Neural crest cell (in vitro differentiated cells): ENCODE results near the gene MED9. TPM values are rescaled to one million over a fixed set of nuclear protein-coding genes. Genes with fewer than 3 reads are reported as not detected.

Source experiments
- DNase-seq: peaks from one replicate; pipeline ENCODE4 v3.0.0; 2021; ENCODE audit warnings: low read depth, mixed read lengths, low spot score
- H3K27ac Mint-ChIP-seq: one replicate; pipeline ENCODE4 v1.8.0; 2021; ENCODE audit warnings: mild to moderate bottlenecking, mixed read lengths; ENCODE audit not compliant: unreplicated experiment
- H3K27me3 Mint-ChIP-seq: 2 replicates; pipeline ENCODE4 v1.8.0; 2021; ENCODE audit warnings: low read depth, mild to moderate bottlenecking, mixed read lengths
- H3K36me3 Mint-ChIP-seq: 2 replicates; pipeline ENCODE4 v1.8.0; 2021; ENCODE audit warnings: low read depth, mild to moderate bottlenecking, mixed read lengths
- H3K4me1 Mint-ChIP-seq: 2 replicates; pipeline ENCODE4 v1.8.0; 2021; ENCODE audit warnings: mixed read lengths
- H3K4me3 Mint-ChIP-seq: one replicate; pipeline ENCODE4 v1.8.0; 2021; ENCODE audit warnings: mild to moderate bottlenecking, mixed read lengths
- H3K9me3 Mint-ChIP-seq: 2 replicates; pipeline ENCODE4 v1.8.0; 2021; ENCODE audit warnings: mixed read lengths
- total RNA-seq: library from RNA; stranded (reverse); gene quantifications from 2 replicates; pipeline ENCODE4 v1.2.1, GENCODE V29; 2021
- TF ChIP-seq, protein P1 (sequence below): fragments of 200-600 bp; sonication (generic); conservative IDR thresholded peaks from 2 replicates; pipeline ENCODE4 v1.5.0; 2021; ENCODE audit warnings: antibody characterized with exemption, mild to moderate bottlenecking

Gene MED9
- total RNA-seq, 1 donor from 2014 or later: 20.5 TPM

- H3K27ac Mint-ChIP-seq: no peak overlapping the region
- H3K4me1 Mint-ChIP-seq: peaks cover 18% of the 10 kb centered on the region
- no peak for DNase-seq
- TF ChIP-seq, protein P1, sequence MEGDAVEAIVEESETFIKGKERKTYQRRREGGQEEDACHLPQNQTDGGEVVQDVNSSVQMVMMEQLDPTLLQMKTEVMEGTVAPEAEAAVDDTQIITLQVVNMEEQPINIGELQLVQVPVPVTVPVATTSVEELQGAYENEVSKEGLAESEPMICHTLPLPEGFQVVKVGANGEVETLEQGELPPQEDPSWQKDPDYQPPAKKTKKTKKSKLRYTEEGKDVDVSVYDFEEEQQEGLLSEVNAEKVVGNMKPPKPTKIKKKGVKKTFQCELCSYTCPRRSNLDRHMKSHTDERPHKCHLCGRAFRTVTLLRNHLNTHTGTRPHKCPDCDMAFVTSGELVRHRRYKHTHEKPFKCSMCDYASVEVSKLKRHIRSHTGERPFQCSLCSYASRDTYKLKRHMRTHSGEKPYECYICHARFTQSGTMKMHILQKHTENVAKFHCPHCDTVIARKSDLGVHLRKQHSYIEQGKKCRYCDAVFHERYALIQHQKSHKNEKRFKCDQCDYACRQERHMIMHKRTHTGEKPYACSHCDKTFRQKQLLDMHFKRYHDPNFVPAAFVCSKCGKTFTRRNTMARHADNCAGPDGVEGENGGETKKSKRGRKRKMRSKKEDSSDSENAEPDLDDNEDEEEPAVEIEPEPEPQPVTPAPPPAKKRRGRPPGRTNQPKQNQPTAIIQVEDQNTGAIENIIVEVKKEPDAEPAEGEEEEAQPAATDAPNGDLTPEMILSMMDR: no peak
- H3K36me3 Mint-ChIP-seq: peaks cover 6% of the 10 kb centered on the region
- peak overlapping the region; percentile 87 for H3K4me3 Mint-ChIP-seq
- H3K9me3 Mint-ChIP-seq: no peaks in the 10 kb centered on the region
- H3K27me3 Mint-ChIP-seq: peaks cover 35% of the 10 kb centered on the region
Measured at GRCh38 chr17:17494499-17494869, 17.7 kb downstream of the MED9 start.

DNA sequence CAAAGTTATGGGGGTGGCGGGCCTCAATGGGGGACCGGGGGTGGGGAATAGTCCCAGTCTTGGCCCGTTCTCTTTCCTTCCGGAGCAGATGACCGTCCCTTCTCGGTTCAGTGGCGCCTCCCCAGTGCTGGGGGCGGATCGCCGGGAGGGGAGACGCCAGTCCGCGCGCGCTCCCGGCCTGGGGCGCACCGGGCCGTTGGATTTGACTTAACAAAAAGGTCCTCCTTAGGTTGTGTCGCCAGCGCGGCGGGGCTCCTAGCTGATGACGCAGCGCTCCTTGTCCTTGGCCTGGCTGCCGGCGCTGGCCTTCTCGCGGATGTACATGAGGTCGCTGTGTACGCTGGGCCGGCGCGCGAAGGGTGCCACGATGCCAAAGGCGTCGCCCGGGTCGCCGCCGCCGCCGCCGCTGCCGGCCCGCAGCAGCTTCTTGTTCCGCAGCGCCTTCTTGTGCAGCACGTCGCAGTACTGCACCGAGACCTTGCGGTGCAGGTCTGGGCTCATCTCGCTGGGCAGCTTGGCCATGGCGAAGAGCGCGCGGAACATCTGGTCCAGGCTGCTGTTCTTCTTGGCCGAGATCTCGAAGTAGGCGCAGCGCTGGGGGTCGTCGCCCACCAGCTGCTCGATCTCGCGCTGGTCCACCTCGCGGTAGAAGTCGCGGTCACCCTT lies 18.2 kb downstream of the MED9 start:
- peaks cover 18% of the 10 kb centered on the region for H3K4me1 Mint-ChIP-seq
- peaks cover 35% of the 10 kb centered on the region for H3K27me3 Mint-ChIP-seq
- TF ChIP-seq, protein P1: no peak
- H3K27ac Mint-ChIP-seq: no peak overlapping the region
- no peaks in the 10 kb centered on the region for H3K9me3 Mint-ChIP-seq
- DNase-seq: peak; percentile 56
- peak overlapping the region; percentile 87 for H3K4me3 Mint-ChIP-seq
- peaks cover 3% of the 10 kb centered on the region for H3K36me3 Mint-ChIP-seq

DNA sequence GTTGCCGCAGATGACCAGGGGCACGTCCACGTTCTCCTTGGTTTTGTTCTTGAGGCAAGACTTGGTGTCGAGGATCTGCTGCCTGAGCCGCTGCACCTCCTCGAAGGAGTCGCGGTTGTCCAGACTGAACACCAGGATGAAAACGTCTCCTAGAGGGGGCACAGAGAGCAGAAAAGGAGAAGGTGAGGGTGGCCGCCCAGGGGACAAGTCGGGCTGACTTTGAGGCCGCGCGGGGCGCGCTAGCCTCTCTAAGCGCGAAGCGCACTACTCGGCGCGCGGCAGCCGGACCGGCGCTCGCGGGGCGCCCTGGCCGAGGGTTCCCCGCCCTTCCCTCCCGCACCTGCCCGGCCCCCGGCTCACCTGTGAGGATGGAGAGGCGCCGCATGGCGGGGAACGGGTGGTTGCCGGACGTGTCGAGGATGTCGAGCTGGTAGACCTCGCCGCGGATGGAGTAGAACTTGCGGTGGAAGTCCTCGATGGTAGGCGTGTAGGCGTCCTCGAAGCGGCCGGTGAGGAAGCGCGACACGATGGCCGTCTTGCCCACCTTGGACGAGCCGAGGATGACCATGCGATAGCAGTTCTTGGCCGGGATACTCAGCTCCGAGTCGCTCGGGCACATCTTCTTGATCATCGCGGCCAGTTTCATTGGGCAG lies 18.9 kb downstream of the MED9 start:
- Mint-ChIP-seq H3K27me3 (peaks cover 35% of the 10 kb centered on the region), H3K36me3 (peaks cover 3% of the 10 kb centered on the region), H3K4me1 (peaks cover 18% of the 10 kb centered on the region), H3K27ac (no peak overlapping the region), H3K4me3 (peak overlapping the region; percentile 87), H3K9me3 (no peaks in the 10 kb centered on the region)
- peak; percentile 22 for DNase-seq
- TF ChIP-seq, protein P1: peak; percentile 10

GRCh38 chr17:17496189-17497064 lies 19.6 kb downstream of the MED9 start, which contains the start of gene RASD1:
TSS of gene RASD1 (minus strand) at chr17:17496395. CDS start at chr17:17496181, 214 bp downstream.
- Mint-ChIP-seq H3K27me3 (peaks cover 38% of the 10 kb centered on the region), H3K36me3 (peaks cover 3% of the 10 kb centered on the region), H3K4me3 (peak within 1 kb of the TSS; percentile 87), H3K4me1 (peaks cover 18% of the 10 kb centered on the region), H3K27ac (no peak within 1 kb of the TSS), H3K9me3 (no peaks in the 10 kb centered on the region)
- TF ChIP-seq, protein P1: peak; percentile 94
- peak; percentile 77 for DNase-seq

DNA sequence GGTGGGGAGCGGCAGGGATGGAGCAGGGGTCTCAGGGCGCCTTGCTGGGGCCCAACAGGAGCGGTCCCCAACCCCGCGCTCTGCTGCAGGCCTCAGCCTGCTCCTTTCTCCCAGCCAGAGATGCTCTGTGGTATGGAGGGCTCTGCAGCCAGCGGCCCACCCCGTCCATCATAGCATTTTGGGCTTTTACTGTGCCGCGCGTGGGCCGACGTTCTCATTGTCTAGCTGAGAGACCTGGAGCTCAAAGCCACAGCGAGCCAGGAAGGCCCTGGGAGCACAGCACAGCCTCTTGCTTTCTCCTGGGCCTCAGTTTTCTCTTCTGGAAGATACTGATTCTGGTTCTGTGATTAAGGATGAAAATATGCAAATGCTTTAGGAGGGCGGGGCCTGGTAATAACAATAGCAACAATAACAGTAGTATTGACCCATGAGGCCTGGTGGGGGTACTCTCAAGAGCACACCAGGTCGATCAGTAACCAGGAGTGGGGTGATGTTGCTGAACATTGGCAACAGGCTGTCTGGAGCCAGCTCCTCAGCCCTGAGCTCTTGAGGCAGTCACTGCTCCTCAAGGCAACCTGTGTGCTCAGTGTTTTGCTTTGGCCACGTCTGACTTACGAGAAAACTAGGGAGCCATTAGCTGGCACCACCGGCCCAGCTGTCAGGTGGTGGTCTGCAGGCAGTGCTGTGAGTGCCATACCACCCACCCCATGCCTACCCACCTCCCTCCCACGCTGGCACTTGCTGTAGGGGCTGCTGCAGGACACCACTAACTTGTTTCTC lies 20.5 kb downstream of the MED9 start:
- TF ChIP-seq, protein P1: no peak
- H3K4me1 Mint-ChIP-seq: peaks cover 18% of the 10 kb centered on the region

More for the DNA sequence above, 20.5 kb downstream of the MED9 start:
- DNase-seq: no peak
- Mint-ChIP-seq H3K27ac (no peak overlapping the region), H3K27me3 (peaks cover 38% of the 10 kb centered on the region), H3K4me3 (peak overlapping the region; percentile 84), H3K9me3 (no peaks in the 10 kb centered on the region), H3K36me3 (peaks cover under 1% of the 10 kb centered on the region)
